Ascending aorta (tissue), 2 donors: ENCODE measurements around the gene CPXM2. TPM values are rescaled to one million over a fixed set of nuclear protein-coding genes. Genes with fewer than 3 reads are reported as not detected.

Experiments used
- DNase-seq, 2 donors: peaks; one replicate each; pipeline ENCODE4 v3.0.0-alpha.2; 2019; ENCODE audit warnings: low spot score in 2 of 2
- H3K27ac ChIP-seq, 2 donors: fragments of 200-600 bp; sonication (generic); one replicate each; pipeline ENCODE4 v1.5.1; 2016 to 2017; ENCODE audit warnings: mild to moderate bottlenecking in 1 of 2
- H3K27me3 ChIP-seq: fragments of 200-600 bp; sonication (generic); one replicate; pipeline ENCODE4 v1.5.1; 2017
- H3K36me3 ChIP-seq, 2 donors: fragments of 200-600 bp; sonication (generic); one replicate each; pipeline ENCODE4 v1.5.1; 2016
- H3K4me1 ChIP-seq, 2 donors: fragments of 200-600 bp; sonication (generic); one replicate each; pipeline ENCODE4 v1.5.1; 2016 to 2017; ENCODE audit warnings: mild to moderate bottlenecking in 1 of 2
- H3K4me3 ChIP-seq, 2 donors: fragments of 200-600 bp; sonication (generic); one replicate each; pipeline ENCODE4 v1.5.1; 2016 to 2017; ENCODE audit warnings: mild to moderate bottlenecking in 1 of 2
- H3K9me3 ChIP-seq, 2 donors: fragments of 200-600 bp; sonication (generic); one replicate each; pipeline ENCODE4 v1.5.1; 2016
- CTCF ChIP-seq, 3 experiments: fragments of 200-600 bp in 2 of 3; fragments of 450-650 bp in 1 of 3; sonication (generic) in 2 of 3; IDR thresholded peaks; one replicate each; pipeline ENCODE4 v1.5.1; 2016 to 2019; ENCODE audit warnings: antibody characterized with exemption in 3 of 3, mild to moderate bottlenecking in 1 of 3, moderate library complexity in 1 of 3
- intact Hi-C: fragments of 100-400 bp; cut with DNase I; formaldehyde crosslinking; loops from one replicate; pipeline ENCODE4 v1.15.1; 2023
- total RNA-seq: library from RNA; depleted of rRNA; stranded (reverse); fragments of >200 nt; gene quantifications from one replicate; pipeline ENCODE4 v1.1.0, GENCODE V29; 2016

CPXM2 gene
- total RNA-seq, 1 donor from 2014 or later: 125 TPM

- peaks cover 0 to under 1% of the 10 kb centered on the region in 2 donors for H3K4me1 ChIP-seq
- no peak overlapping the region for H3K27ac ChIP-seq
- H3K4me3 ChIP-seq: no peak overlapping the region
- H3K36me3 ChIP-seq: peaks cover 0 to 6% of the 10 kb centered on the region in 2 donors
- H3K27me3 ChIP-seq: no peaks in the 10 kb centered on the region
- no peak for TF ChIP-seq CTCF (IDR thresholded peaks at IDR 0.05)
- DNase-seq: no peak
- H3K9me3 ChIP-seq: peaks cover 0 to 7% of the 10 kb centered on the region in 2 donors
- intact Hi-C loops: no loop called here
Measured at GRCh38 chr10:123721441-123722049, 170.1 kb downstream of the CPXM2 start.

DNA sequence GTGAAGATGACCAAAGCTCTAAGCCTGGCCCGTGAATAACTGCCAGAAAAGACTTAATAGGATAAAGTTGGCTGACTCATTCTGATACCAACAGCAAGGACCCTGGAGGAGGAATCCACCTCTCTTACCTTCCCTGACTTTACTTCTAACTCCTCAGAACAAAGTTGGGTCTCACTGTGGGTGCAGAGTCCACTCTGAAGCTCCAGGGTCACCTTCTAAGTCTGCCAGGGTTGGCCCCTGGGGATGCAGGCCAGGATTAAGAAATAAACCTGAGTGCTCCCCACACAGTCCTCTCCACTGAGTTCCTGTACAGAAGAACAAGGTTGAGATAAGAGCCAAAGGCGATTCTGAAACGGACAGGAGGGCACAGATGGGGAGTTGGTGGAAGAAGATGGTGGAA, 171.1 kb downstream of the CPXM2 start:
- intact Hi-C loops: no loop called here
- DNase-seq: no peak
- no peak overlapping the region for H3K27ac ChIP-seq
- TF ChIP-seq CTCF (IDR thresholded peaks at IDR 0.05): no peak
- peaks cover 0 to 7% of the 10 kb centered on the region in 2 donors for H3K9me3 ChIP-seq
- no peaks in the 10 kb centered on the region for H3K4me1 ChIP-seq
- H3K4me3 ChIP-seq: no peak overlapping the region
- no peaks in the 10 kb centered on the region for H3K27me3 ChIP-seq
- peaks cover 0 to 6% of the 10 kb centered on the region in 2 donors for H3K36me3 ChIP-seq

DNA sequence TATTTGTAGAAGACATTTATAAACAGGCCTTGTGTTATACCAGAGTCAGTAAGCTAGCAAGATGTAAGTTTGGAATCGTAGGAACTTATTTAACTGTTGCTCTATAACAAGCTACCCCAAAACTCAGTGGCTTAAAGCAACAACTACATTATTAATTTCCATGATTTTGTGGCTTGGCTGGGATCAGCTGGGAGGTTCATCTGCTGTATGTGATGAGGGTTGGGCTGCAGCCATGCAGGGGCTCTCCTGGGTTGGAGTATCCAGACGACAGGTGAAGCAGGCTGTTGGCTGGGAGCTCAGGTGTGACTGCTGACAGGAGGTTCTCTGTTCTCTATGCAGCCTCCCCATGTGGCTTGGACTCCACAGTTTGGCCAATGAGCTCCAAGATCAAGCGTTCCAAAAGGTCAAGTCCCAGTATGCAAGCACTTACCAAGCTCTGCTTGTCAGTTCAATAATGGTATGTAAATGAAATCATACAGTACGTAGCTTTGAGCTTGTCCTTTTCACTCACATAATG, 173.0 kb downstream of the CPXM2 start:
- DNase-seq: no peak
- no peaks in the 10 kb centered on the region for H3K27me3 ChIP-seq
- intact Hi-C loops: no loop called here
- H3K36me3 ChIP-seq: peaks cover 0 to 6% of the 10 kb centered on the region in 2 donors
- no peak for TF ChIP-seq CTCF (IDR thresholded peaks at IDR 0.05)
- no peaks in the 10 kb centered on the region for H3K4me1 ChIP-seq
- no peak overlapping the region for H3K27ac ChIP-seq
- H3K4me3 ChIP-seq: no peak overlapping the region
- peaks cover 0 to 7% of the 10 kb centered on the region in 2 donors for H3K9me3 ChIP-seq

DNA sequence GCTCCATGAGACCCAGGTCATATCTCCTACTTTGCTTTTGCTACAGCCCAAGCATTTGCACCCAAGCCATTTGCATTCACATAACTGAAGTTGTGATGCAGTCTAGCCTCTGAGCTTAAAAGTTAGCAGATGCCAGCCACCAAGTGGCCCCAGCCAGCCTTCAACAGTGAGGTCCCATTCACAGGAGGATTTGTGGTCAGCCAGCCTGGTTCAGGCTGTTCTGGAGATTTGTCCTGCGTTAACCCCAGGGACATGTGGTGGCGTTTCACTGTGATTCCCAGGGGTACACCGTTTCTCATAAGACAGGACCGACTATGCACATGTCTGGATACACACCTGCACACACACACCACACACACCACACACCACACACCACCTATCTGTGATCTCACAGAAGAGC, 174.3 kb downstream of the CPXM2 start:
- Histone ChIP-seq H3K36me3 (peaks cover 0 to 6% of the 10 kb centered on the region in 2 donors), H3K9me3 (peaks cover 0 to 7% of the 10 kb centered on the region in 2 donors), H3K27me3 (no peaks in the 10 kb centered on the region), H3K27ac (no peak overlapping the region), H3K4me3 (no peak overlapping the region), H3K4me1 (no peaks in the 10 kb centered on the region)
- no peak for DNase-seq
- no peak for TF ChIP-seq CTCF (IDR thresholded peaks at IDR 0.05)
- intact Hi-C loops: no loop called here

DNA sequence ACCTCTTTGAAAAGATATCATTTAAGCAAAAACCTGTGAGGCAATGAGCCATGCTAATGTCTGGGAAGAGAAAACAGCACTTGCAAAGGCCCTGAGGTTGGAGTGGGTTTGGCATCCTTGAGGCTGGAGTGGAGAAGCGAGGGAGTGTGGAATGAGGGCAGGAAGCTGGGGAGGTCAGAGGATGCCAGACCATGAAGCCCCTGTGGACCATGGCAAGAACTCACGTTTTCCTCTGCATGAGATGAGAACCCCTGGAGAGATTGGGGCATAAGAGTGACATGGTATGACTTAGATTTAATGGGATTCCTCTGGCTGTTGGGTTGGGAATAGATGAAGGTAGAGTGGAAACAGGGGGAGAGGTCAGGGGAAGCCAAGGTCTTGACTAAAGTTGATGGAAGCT, 176.1 kb downstream of the CPXM2 start:
- no peak for DNase-seq
- Histone ChIP-seq H3K9me3 (peaks cover 0 to 7% of the 10 kb centered on the region in 2 donors), H3K4me1 (no peaks in the 10 kb centered on the region), H3K36me3 (peaks cover 0 to 6% of the 10 kb centered on the region in 2 donors), H3K4me3 (no peak overlapping the region), H3K27me3 (no peaks in the 10 kb centered on the region), H3K27ac (no peak overlapping the region)
- no peak for TF ChIP-seq CTCF (IDR thresholded peaks at IDR 0.05)
- intact Hi-C loops: no loop called here
